ENCODE data around the gene MYOG. TPM values are rescaled to one million over a fixed set of nuclear protein-coding genes. Genes with fewer than 3 reads are reported as not detected.

The MYOG gene
- total and polyA plus RNA-seq, 12 donors = 0.11 TPM; not detected in 11

GRCh38 chr1:203040513-203041275, 45.1 kb downstream of the MYOG start:
- H3K36me3 ChIP-seq (replicated peaks in 1 of 2) = no peaks in the 10 kb centered on the region
- 52 to 64% (median 61%) methylated on average over 5 of the region's 5 CpGs for WGBS, 4 donors
- no peaks in the 10 kb centered on the region for H3K4me1 ChIP-seq (replicated peaks in 1 of 2)
- H3K27me3 ChIP-seq = peaks cover 16% of the 10 kb centered on the region
- peak in 1 of 7 donors; percentile 0 for DNase-seq
- H3K4me3 ChIP-seq = no peak overlapping the region
- H3K27ac ChIP-seq = no peak overlapping the region
- intact Hi-C loops (cut with DNase I) = loop anchor here in 1 of 2 donors (10.0 kb wide), 1 partner anchor 74 kb away; no protein-coding TSS in a partner anchor
- H3K9me3 ChIP-seq (replicated peaks in 1 of 3) = no peaks in the 10 kb centered on the region
- TF ChIP-seq POLR2A (IDR thresholded peaks at IDR 0.05) (no peak), CTCF (IDR thresholded peaks at IDR 0.05) (no peak)

DNA sequence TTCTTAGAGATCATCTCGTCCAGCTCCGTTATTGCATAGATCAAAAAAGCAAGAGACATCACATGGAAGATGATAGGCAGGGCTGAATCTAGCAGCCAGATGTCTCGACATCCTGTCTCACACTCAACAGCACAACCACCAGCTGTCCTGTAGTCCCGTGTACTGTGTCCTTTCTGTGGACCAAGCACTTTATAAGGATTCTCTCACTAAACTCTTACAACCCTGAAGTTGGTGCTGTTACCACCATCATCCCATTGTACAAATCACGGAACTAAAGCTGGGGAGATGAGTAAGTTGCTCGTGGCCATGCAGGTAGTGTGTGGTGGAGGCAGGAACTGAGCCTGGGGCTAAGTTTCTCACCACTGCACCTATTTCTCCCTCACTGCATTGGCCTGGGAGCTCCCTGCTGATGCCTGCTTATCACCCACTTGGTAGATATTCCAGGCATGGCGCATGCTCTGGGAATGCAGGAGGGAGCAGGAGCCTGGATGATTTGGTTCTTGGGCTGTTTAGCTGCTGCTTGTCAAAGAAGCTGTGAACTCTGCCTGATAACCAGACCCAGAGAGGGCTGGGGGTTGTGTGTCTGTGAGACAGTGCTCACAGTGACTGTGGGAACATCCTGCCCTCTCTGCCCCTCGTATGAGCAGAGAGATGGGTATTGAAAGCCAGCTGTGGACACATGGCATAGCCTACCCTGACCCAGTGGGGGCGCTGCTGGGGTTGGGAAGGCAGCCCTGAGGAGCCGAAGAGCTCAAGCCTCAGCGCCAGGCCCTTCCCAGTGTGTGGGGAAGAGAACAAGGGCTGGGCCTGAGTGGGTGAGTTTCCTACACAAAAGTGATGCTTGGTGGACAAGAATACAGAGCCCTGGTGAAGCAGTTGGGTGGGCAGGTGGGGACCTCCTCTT, 46.0 kb downstream of the MYOG start:
- Histone ChIP-seq H3K27ac (no peak overlapping the region), H3K36me3 (replicated peaks in 1 of 2) (no peaks in the 10 kb centered on the region), H3K27me3 (peaks cover 15% of the 10 kb centered on the region), H3K4me3 (no peak overlapping the region), H3K4me1 (replicated peaks in 1 of 2) (no peaks in the 10 kb centered on the region), H3K9me3 (replicated peaks in 1 of 3) (no peaks in the 10 kb centered on the region)
- no peak for DNase-seq
- intact Hi-C loops (cut with DNase I) = loop anchor here (2.0 to 10.0 kb wide), 3 partner anchors 75 to 177 kb away; no protein-coding TSS in a partner anchor
- WGBS, 4 donors = 53 to 56% (median 54%) methylated on average over 9 to 11 of the region's 11 CpGs
- TF ChIP-seq CTCF (IDR thresholded peaks at IDR 0.05) (peak in 3 of 6 experiments; percentile 3 to 5 (median 4)), POLR2A (IDR thresholded peaks at IDR 0.05) (no peak)

DNA sequence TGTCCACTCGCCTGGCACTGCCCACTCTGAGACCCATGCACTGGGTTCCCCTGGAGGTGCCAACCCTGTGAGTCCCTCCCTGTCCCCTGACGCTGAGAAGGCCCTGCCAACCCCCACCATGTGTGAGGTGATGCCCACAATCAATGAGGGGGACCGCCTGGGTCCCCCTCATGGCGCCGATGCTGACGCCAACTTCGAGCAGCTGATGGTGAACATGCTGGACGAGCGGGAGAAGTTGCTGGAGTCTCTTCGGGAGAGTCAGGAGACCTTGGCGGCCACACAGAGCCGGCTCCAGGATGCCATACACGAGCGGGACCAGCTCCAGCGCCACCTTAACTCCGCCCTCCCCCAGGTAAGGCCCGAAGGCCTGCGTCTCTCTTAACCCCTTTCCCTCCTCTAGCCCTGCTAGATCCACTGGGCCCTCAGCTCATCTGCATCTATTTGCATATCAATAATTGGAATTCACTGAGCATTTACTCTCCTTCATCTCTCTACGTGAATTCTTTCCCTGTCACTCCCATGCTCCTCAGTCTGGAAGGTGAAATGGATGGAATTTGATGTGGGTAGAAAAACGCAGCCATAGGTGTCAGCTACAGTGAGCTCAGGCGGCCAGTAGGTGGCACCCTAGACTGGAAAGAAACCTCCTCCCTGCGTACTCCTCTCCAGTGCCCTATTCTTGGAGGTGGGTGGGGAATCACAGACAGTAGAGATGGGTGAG, 46.8 kb downstream of the MYOG start:
- Histone ChIP-seq H3K27ac (no peak overlapping the region), H3K27me3 (peaks cover 6% of the 10 kb centered on the region), H3K36me3 (replicated peaks in 1 of 2) (no peaks in the 10 kb centered on the region), H3K4me3 (no peak overlapping the region), H3K9me3 (replicated peaks in 1 of 3) (no peaks in the 10 kb centered on the region), H3K4me1 (replicated peaks in 1 of 2) (no peaks in the 10 kb centered on the region)
- TF ChIP-seq POLR2A (IDR thresholded peaks at IDR 0.05) (no peak), CTCF (IDR thresholded peaks at IDR 0.05) (peak; percentile 76 to 95 (median 90))
- 46 to 58% (median 50%) methylated on average over 19 to 22 of the region's 22 CpGs for WGBS, 4 donors
- intact Hi-C loops (cut with DNase I) = loop anchor here (2.0 to 5.0 kb wide), 2 partner anchors 178 kb away; no protein-coding TSS in a partner anchor
- DNase-seq = peak; percentile 66 to 90 (median 77)

Measured in adrenal gland (tissue), 12 donors.